CD14-positive monocyte (primary cell): ENCODE results near the gene CPNE2. TPM values are rescaled to one million over a fixed set of nuclear protein-coding genes. Genes with fewer than 3 reads are reported as not detected.

Experiments
- DNase-seq, 3 donors: peaks; one replicate each; pipeline ENCODE4 v3.0.0-alpha.2; 2011 to 2022
- H2AFZ ChIP-seq: 2 replicates; pipeline ENCODE4 v1.6.0; 2012; ENCODE audit warnings: mild to moderate bottlenecking, low read depth, low read length, inconsistent platforms; ENCODE audit not compliant: insufficient read depth, poor library complexity, severe bottlenecking
- H3K27ac ChIP-seq, 2 donors: 1 replicate in 1 of 2; 2 replicates in 1 of 2; pipeline ENCODE4 v1.5.1; 2012 to 2013; ENCODE audit warnings: low read length in 2 of 2, control low read depth in 1 of 2, inconsistent platforms in 1 of 2, low read depth in 1 of 2, mild to moderate bottlenecking in 1 of 2
- H3K27me3 ChIP-seq, 2 donors: one replicate each; pipeline versions ENCODE4 v1.6.0 to v1.6.1; 2011 to 2013; ENCODE audit warnings: low read length in 2 of 2; ENCODE audit not compliant: control insufficient read depth in 2 of 2, insufficient read depth in 2 of 2
- H3K36me3 ChIP-seq, 2 donors: replicated peaks in 1 of 2; 1 replicate in 1 of 2; 2 replicates in 1 of 2; pipeline versions ENCODE4 v1.5.1 to v1.6.1; 2012 to 2013; ENCODE audit warnings: low read length in 2 of 2, control low read depth in 1 of 2, inconsistent platforms in 1 of 2, mild to moderate bottlenecking in 1 of 2; ENCODE audit not compliant: insufficient read depth in 2 of 2, control insufficient read depth in 1 of 2
- H3K4me1 ChIP-seq, 2 donors: 1 replicate in 1 of 2; 2 replicates in 1 of 2; pipeline versions ENCODE4 v1.5.1 to v1.6.1; 2012 to 2013; ENCODE audit warnings: low read length in 2 of 2, control low read depth in 1 of 2, inconsistent platforms in 1 of 2, mild to moderate bottlenecking in 1 of 2, moderate library complexity in 1 of 2; ENCODE audit not compliant: insufficient read depth in 2 of 2, control insufficient read depth in 1 of 2
- H3K4me2 ChIP-seq: replicated peaks from 2 replicates; pipeline ENCODE3; 2012; ENCODE audit warnings: low read length, moderate library complexity, mild to moderate bottlenecking; ENCODE audit not compliant: poor library complexity, severe bottlenecking; ENCODE audit errors: extremely low read depth
- H3K4me3 ChIP-seq, 3 experiments: fragments of 200-600 bp in 1 of 3; sonication (generic) in 1 of 3; replicated peaks in 1 of 3; 1 replicate in 2 of 3; 2 replicates in 1 of 3; pipeline ENCODE4 v1.5.1; 2011 to 2013; ENCODE audit warnings: low read length in 3 of 3, mild to moderate bottlenecking in 3 of 3, control low read depth in 2 of 3, low read depth in 2 of 3, inconsistent platforms in 1 of 3, moderate library complexity in 1 of 3
- H3K79me2 ChIP-seq: 2 replicates; pipeline ENCODE4 v1.6.0; 2012; ENCODE audit warnings: mild to moderate bottlenecking, control low read depth, inconsistent platforms, low read length, moderate library complexity; ENCODE audit not compliant: insufficient read depth
- H3K9ac ChIP-seq: 2 replicates; pipeline ENCODE4 v1.6.0; 2017; ENCODE audit warnings: low read length, mild to moderate bottlenecking; ENCODE audit not compliant: insufficient read depth, poor library complexity, severe bottlenecking
- H3K9me3 ChIP-seq, 2 donors: replicated peaks in 1 of 2; 1 replicate in 1 of 2; 2 replicates in 1 of 2; pipeline versions ENCODE4 v1.5.1 to v1.6.1; 2012 to 2013; ENCODE audit warnings: low read length in 2 of 2, control low read depth in 1 of 2; ENCODE audit not compliant: control insufficient read depth in 1 of 2, insufficient read depth in 1 of 2
- H4K20me1 ChIP-seq: 2 replicates; pipeline ENCODE4 v1.6.0; 2012; ENCODE audit warnings: mild to moderate bottlenecking, low read length, control low read depth, moderate library complexity; ENCODE audit not compliant: insufficient read depth
- H3K27ac Mint-ChIP-seq, 7 donors: one replicate each; pipeline ENCODE4 v1.8.0; 2020; ENCODE audit warnings: mild to moderate bottlenecking in 7 of 7, mixed read lengths in 7 of 7, moderate library complexity in 6 of 7, inconsistent platforms in 2 of 7
- H3K27me3 Mint-ChIP-seq, 3 donors: one replicate each; pipeline ENCODE4 v1.8.0; 2021 to 2022; ENCODE audit warnings: low read depth in 3 of 3, mild to moderate bottlenecking in 3 of 3, mixed read lengths in 3 of 3, moderate library complexity in 3 of 3, inconsistent platforms in 1 of 3
- H3K36me3 Mint-ChIP-seq, 2 donors: one replicate each; pipeline ENCODE4 v1.8.0; 2020; ENCODE audit warnings: mixed read lengths in 2 of 2, inconsistent platforms in 1 of 2, mild to moderate bottlenecking in 1 of 2
- H3K4me1 Mint-ChIP-seq: one replicate; pipeline ENCODE4 v1.8.0; 2020; ENCODE audit warnings: mild to moderate bottlenecking, mixed read lengths
- H3K4me3 Mint-ChIP-seq, 2 donors: one replicate each; pipeline ENCODE4 v1.8.0; 2020; ENCODE audit warnings: mild to moderate bottlenecking in 2 of 2, mixed read lengths in 2 of 2, moderate library complexity in 1 of 2
- H3K9me3 Mint-ChIP-seq, 7 donors: one replicate each; pipeline ENCODE4 v1.8.0; 2020 to 2022; ENCODE audit warnings: mixed read lengths in 7 of 7, mild to moderate bottlenecking in 6 of 7, moderate library complexity in 6 of 7, inconsistent platforms in 2 of 7
- CTCF ChIP-seq: fragments of 200-600 bp; IDR thresholded peaks from one replicate; pipeline ENCODE4 v1.8.0; 2022; ENCODE audit warnings: antibody characterized with exemption, mild to moderate bottlenecking
- WGBS: methylation state at CpG from one replicate; pipeline ENCODE4 v1.1.5; 2013; ENCODE audit warnings: missing lambda C conversion rate; ENCODE audit not compliant: insufficient coverage; 5-methylcytosine and 5-hydroxymethylcytosine counted together
- intact Hi-C, 2 donors: fragments of 100-400 bp; cut with micrococcal nuclease; formaldehyde crosslinking; loops; one replicate each; pipeline versions ENCODE4 v1.15.0 to v1.15.1; 2023
- polyA plus RNA-seq, 3 donors: library from polyadenylated mRNA; depleted of rRNA in 1 of 3; unstranded in 2 of 3; stranded (reverse) in 1 of 3; fragments of 300-500 nt in 2 of 3; fragments of >200 nt in 1 of 3; fragmentation: Illumina TruSeq in 2 of 3; gene quantifications; 1 replicate in 2 of 3; 2 replicates in 1 of 3; pipeline ENCODE4 v1.2.3, GENCODE V29; 2012 to 2021

CPNE2 gene
- polyA plus RNA-seq, 3 donors = 18.3 to 68.8 (median 23.9) TPM

GRCh38 chr16:57054338-57054737, 38.0 kb upstream of the CPNE2 start:
- Mint-ChIP-seq H3K9me3 (peaks cover 0 to 2% (median 0%) of the 10 kb centered on the region in 7 donors), H3K36me3 (peaks cover 81 to 95% of the 10 kb centered on the region in 2 donors), H3K4me1 (no peaks in the 10 kb centered on the region), H3K27me3 (no peaks in the 10 kb centered on the region), H3K4me3 (no peak overlapping the region), H3K27ac (no peak overlapping the region)
- no peak for TF ChIP-seq CTCF
- Histone ChIP-seq H3K9me3 (no peaks in the 10 kb centered on the region), H3K27ac (no peak overlapping the region), H3K79me2 (no peaks in the 10 kb centered on the region), H3K27me3 (no peaks in the 10 kb centered on the region), H3K9ac (no peak overlapping the region), H3K4me3 (no peak overlapping the region), H2AFZ (no peak overlapping the region), H3K4me2 (no peak overlapping the region), H4K20me1 (peaks cover 6% of the 10 kb centered on the region), H3K36me3 (peaks cover 86 to 98% of the 10 kb centered on the region in 2 donors), H3K4me1 (no peaks in the 10 kb centered on the region)
- intact Hi-C loops = no loop called here
- WGBS = 96% methylated on average over 4 of the region's 5 CpGs
- DNase-seq = no peak

- peak overlapping the region in 1 of 2 donors; percentile 26 for H3K27ac ChIP-seq
- Mint-ChIP-seq H3K27me3 (no peaks in the 10 kb centered on the region), H3K27ac (peak overlapping the region in 2 of 7 donors; percentile 20 to 41), H3K36me3 (peaks cover 84 to 99% of the 10 kb centered on the region in 2 donors), H3K9me3 (peaks cover 0 to 2% (median 0%) of the 10 kb centered on the region in 7 donors), H3K4me3 (no peak overlapping the region), H3K4me1 (peaks cover 1% of the 10 kb centered on the region)
- no peak for TF ChIP-seq CTCF
- H3K9ac ChIP-seq = no peak overlapping the region
- no peaks in the 10 kb centered on the region for H3K79me2 ChIP-seq
- no peak for DNase-seq
- no peak overlapping the region for H2AFZ ChIP-seq
- WGBS = 93% methylated on average over 5 of the region's 7 CpGs
- intact Hi-C loops = no loop called here
- H4K20me1 ChIP-seq = peaks cover 6% of the 10 kb centered on the region
- H3K4me1 ChIP-seq = no peaks in the 10 kb centered on the region
- no peak overlapping the region for H3K4me3 ChIP-seq
- peaks cover 89 to 100% of the 10 kb centered on the region in 2 donors for H3K36me3 ChIP-seq
- no peak overlapping the region for H3K4me2 ChIP-seq
- no peaks in the 10 kb centered on the region for H3K9me3 ChIP-seq
- H3K27me3 ChIP-seq = no peaks in the 10 kb centered on the region
These were observed 37.6 kb upstream of the CPNE2 start for GRCh38 chr16:57054771-57055170.
